GM20000 (cell line): Measurements from ENCODE around the gene KCNIP3.

ENCODE experiments used
- DNase-seq: peaks from one replicate; pipeline ENCODE4 v3.0.0; 2012; ENCODE audit warnings: low spot score
- CTCF ChIP-seq: IDR thresholded peaks from 2 replicates; pipeline ENCODE4 v1.5.1; 2012; ENCODE audit warnings: mild to moderate bottlenecking, control low read depth; ENCODE audit errors: extremely low read depth, missing control alignments

KCNIP3 gene

GRCh38 chr2:95296880-95297487 lies at the start of gene KCNIP3:
Gene KCNIP3 (plus strand): TSS chr2:95297347. CDS start chr2:95297439, 92 bp downstream.
- DNase-seq = no peak
- TF ChIP-seq CTCF = no peak

- no peak for TF ChIP-seq CTCF
- no peak for DNase-seq
These were observed 38.9 kb upstream of the KCNIP3 start for GRCh38 chr2:95258271-95258670.

- no peak for DNase-seq
- TF ChIP-seq CTCF = no peak
These were observed 36.8 kb upstream of the KCNIP3 start for GRCh38 chr2:95260028-95261023.

GRCh38 chr2:95261602-95262001 lies 35.5 kb upstream of the KCNIP3 start:
- TF ChIP-seq CTCF = no peak
- DNase-seq = no peak

- DNase-seq = no peak
- TF ChIP-seq CTCF = no peak
These were observed 34.1 kb upstream of the KCNIP3 start for GRCh38 chr2:95262896-95263542.

GRCh38 chr2:95264624-95265023 lies 32.5 kb upstream of the KCNIP3 start:
- no peak for TF ChIP-seq CTCF
- no peak for DNase-seq

GRCh38 chr2:95265182-95265581 lies 32.0 kb upstream of the KCNIP3 start:
- TF ChIP-seq CTCF = no peak
- DNase-seq = no peak
